HepG2 (cell line): Measurements from ENCODE around the gene CCDC18. TPM values are rescaled to one million over a fixed set of nuclear protein-coding genes. Genes with fewer than 3 reads are reported as not detected.

ENCODE experiments used
- CENPX ChIP-seq: sonication (generic); formaldehyde crosslinking; IDR thresholded peaks from 2 replicates; pipeline ENCODE4 v1.9.0; 2021; ENCODE audit warnings: mild to moderate bottlenecking, missing genetic modification reagents, moderate library complexity
- ELF4 ChIP-seq: sonication (generic); formaldehyde crosslinking; IDR thresholded peaks from 2 replicates; pipeline ENCODE4 v1.5.0; 2020; ENCODE audit warnings: missing genetic modification reagents, mild to moderate bottlenecking, moderate library complexity, borderline replicate concordance
- GZF1 ChIP-seq: sonication (generic); formaldehyde crosslinking; IDR thresholded peaks from 2 replicates; pipeline ENCODE4 v1.5.1; 2020; ENCODE audit warnings: mild to moderate bottlenecking, missing genetic modification reagents
- NFKB2 ChIP-seq: sonication (generic); formaldehyde crosslinking; IDR thresholded peaks from 2 replicates; pipeline ENCODE4 v1.4.0; 2020; ENCODE audit warnings: missing genetic modification reagents, borderline replicate concordance
- SP1 ChIP-seq, 2 experiments: fragments of 450-650 bp in 1 of 2; sonication (generic) in 1 of 2; formaldehyde crosslinking in 1 of 2; IDR thresholded peaks; 2 replicates each; pipeline versions ENCODE4 v1.4.0 to v1.6.1; 2016 to 2020; ENCODE audit warnings: missing genetic modification reagents in 1 of 2
- ZFAT ChIP-seq: sonication (generic); formaldehyde crosslinking; conservative IDR thresholded peaks from 2 replicates; pipeline ENCODE4 v1.8.1; 2023; ENCODE audit warnings: missing genetic modification reagents, inconsistent platforms
- ZMYM4 ChIP-seq: sonication (generic); formaldehyde crosslinking; IDR thresholded peaks from 2 replicates; pipeline ENCODE4 v1.8.1; 2023; ENCODE audit warnings: mild to moderate bottlenecking, missing genetic modification reagents
- ZNF225 ChIP-seq: sonication (generic); formaldehyde crosslinking; IDR thresholded peaks from 2 replicates; pipeline ENCODE4 v1.4.0; 2020; ENCODE audit warnings: mild to moderate bottlenecking, missing genetic modification reagents
- ZNF615 ChIP-seq: sonication (generic); formaldehyde crosslinking; IDR thresholded peaks from 2 replicates; pipeline ENCODE4 v1.5.0; 2020; ENCODE audit warnings: mild to moderate bottlenecking, missing genetic modification reagents, borderline replicate concordance
- ZNF839 ChIP-seq: sonication (generic); formaldehyde crosslinking; IDR thresholded peaks from 2 replicates; pipeline ENCODE4 v1.4.0; 2020; ENCODE audit warnings: missing genetic modification reagents, mild to moderate bottlenecking, borderline replicate concordance
- ZNF879 ChIP-seq: sonication (generic); formaldehyde crosslinking; IDR thresholded peaks from 2 replicates; pipeline ENCODE4 v1.8.1; 2023; ENCODE audit warnings: missing genetic modification reagents
- polyA plus RNA-seq, 8 experiments: library from polyadenylated mRNA; depleted of rRNA in 3 of 8; stranded (reverse) in 7 of 8; unstranded in 1 of 8; fragments of >200 nt; fragmentation: Illumina TruSeq in 4 of 8; extraction: Trizol in 4 of 8; gene quantifications; 2 replicates each; pipeline versions ENCODE4 v1.2.1 to v1.2.3, GENCODE V29; 2011 to 2016; ENCODE audit warnings: low read depth in 4 of 8, missing spikeins in 1 of 8, mixed read lengths in 1 of 8; ENCODE audit not compliant: insufficient read depth in 1 of 8
- total RNA-seq, 5 experiments: library from RNA; depleted of rRNA; stranded (reverse); fragments of >200 nt; fragmentation: Illumina TruSeq; extraction: Trizol; gene quantifications; 2 replicates each; pipeline ENCODE4 v1.2.3, GENCODE V29; 2016; ENCODE audit warnings: low read depth in 1 of 5
- TF ChIP-seq, protein P1 (sequence below): IDR thresholded peaks from 2 replicates; pipeline ENCODE4 v1.6.1; 2018; ENCODE audit warnings: missing genetic modification reagents, mild to moderate bottlenecking, missing compliant biosample characterization
- TF ChIP-seq, protein P2 (sequence below): sonication (generic); formaldehyde crosslinking; IDR thresholded peaks from 2 replicates; pipeline ENCODE4 v1.8.1; 2023; ENCODE audit warnings: mild to moderate bottlenecking, missing genetic modification reagents
- TF ChIP-seq, protein P3 (sequence below): sonication (generic); formaldehyde crosslinking; IDR thresholded peaks from 2 replicates; pipeline ENCODE4 v1.4.0; 2020; ENCODE audit warnings: missing genetic modification reagents, mild to moderate bottlenecking, borderline replicate concordance
- TF ChIP-seq, protein P4 (sequence below): sonication (generic); formaldehyde crosslinking; IDR thresholded peaks from 2 replicates; pipeline ENCODE4 v1.8.0; 2022; ENCODE audit warnings: mild to moderate bottlenecking, missing genetic modification reagents, moderate library complexity
- TF ChIP-seq, protein P5 (sequence below): sonication (generic); formaldehyde crosslinking; IDR thresholded peaks from 2 replicates; pipeline ENCODE4 v1.4.0; 2020; ENCODE audit warnings: missing genetic modification reagents
- TF ChIP-seq, protein P6 (sequence below): sonication (generic); formaldehyde crosslinking; IDR thresholded peaks from 2 replicates; pipeline ENCODE4 v1.9.0; 2022; ENCODE audit warnings: low read depth, missing genetic modification reagents
- TF ChIP-seq, protein P7 (sequence below): fragments of 450-650 bp; IDR thresholded peaks from 2 replicates; pipeline ENCODE4 v1.6.1; 2016

CCDC18 gene
- total and polyA plus RNA-seq, 2 of the 13 experiments (the other 11 are each of a cell fraction or from before 2014, with no cell fraction given), result 1.9 to 18.4 TPM

DNA sequence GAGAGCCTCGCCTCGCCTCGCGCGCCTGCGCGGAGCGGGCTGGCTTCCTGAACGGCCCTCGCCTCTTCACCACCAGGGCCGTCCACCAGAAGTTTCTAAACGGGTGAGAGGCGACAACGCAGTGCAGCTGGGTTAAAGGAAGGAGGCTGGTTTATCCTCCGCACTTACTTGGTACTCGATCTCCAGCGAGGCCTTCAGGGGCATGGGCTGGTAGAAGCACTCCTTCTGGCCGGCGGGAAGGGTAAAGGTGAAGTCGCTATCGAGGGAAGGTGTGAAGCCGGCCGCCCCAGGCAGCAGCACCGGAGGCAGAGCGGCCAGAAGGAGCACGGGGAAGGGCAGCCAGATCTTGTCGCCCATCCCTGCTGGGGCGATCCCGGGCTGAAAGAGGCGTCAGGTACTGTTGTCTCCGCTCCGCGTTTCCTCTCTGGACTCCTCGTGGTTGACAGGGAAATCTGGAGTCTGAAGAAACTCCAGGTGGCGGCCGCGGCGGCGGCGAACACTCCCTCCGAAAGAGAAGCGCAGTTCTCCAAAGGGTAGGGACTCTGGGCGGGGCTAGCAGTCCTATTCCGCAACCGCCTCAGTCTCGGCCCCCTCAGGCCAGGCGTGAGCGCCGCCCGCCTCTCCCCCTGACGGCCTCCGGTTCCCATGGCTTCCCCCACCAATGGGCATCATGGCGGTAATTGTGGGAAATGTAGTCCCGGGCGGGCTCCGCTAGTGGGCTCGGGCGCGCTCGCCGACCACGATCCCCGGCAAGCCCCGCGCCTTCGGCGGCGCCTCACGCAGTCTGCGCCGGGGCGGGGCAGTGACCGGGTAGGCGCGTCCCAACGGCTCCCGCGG, 420 bp upstream of the CCDC18 start, which contains the start of gene TMED5 (continued):
- TF ChIP-seq, protein P1, sequence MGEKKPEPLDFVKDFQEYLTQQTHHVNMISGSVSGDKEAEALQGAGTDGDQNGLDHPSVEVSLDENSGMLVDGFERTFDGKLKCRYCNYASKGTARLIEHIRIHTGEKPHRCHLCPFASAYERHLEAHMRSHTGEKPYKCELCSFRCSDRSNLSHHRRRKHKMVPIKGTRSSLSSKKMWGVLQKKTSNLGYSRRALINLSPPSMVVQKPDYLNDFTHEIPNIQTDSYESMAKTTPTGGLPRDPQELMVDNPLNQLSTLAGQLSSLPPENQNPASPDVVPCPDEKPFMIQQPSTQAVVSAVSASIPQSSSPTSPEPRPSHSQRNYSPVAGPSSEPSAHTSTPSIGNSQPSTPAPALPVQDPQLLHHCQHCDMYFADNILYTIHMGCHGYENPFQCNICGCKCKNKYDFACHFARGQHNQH (CRISPR knock-in tag), result peak; percentile 39; the same call in 1 of the 2 replicates
- peak; percentile 89; the same call in 1 of the 2 replicates for TF ChIP-seq NFKB2 (CRISPR knock-in tag)
- TF ChIP-seq, protein P2, sequence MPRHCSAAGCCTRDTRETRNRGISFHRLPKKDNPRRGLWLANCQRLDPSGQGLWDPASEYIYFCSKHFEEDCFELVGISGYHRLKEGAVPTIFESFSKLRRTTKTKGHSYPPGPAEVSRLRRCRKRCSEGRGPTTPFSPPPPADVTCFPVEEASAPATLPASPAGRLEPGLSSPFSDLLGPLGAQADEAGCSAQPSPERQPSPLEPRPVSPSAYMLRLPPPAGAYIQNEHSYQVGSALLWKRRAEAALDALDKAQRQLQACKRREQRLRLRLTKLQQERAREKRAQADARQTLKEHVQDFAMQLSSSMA (CRISPR knock-in tag), result peak; percentile 90; the same call in 1 of the 2 replicates
- TF ChIP-seq, protein P3, sequence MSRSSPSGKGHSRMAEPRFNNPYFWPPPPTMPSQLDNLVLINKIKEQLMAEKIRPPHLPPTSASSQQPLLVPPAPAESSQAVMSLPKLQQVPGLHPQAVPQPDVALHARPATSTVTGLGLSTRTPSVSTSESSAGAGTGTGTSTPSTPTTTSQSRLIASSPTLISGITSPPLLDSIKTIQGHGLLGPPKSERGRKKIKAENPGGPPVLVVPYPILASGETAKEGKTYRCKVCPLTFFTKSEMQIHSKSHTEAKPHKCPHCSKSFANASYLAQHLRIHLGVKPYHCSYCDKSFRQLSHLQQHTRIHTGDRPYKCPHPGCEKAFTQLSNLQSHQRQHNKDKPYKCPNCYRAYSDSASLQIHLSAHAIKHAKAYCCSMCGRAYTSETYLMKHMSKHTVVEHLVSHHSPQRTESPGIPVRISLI (CRISPR knock-in tag), result no peak
- TF ChIP-seq, protein P4, sequence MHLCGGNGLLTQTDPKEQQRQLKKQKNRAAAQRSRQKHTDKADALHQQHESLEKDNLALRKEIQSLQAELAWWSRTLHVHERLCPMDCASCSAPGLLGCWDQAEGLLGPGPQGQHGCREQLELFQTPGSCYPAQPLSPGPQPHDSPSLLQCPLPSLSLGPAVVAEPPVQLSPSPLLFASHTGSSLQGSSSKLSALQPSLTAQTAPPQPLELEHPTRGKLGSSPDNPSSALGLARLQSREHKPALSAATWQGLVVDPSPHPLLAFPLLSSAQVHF, result no peak; the same call in 1 of the 2 replicates
- TF ChIP-seq GZF1 (CRISPR knock-in tag), result peak; percentile 84; the same call in 1 of the 2 replicates
- peak; percentile 57; the same call in 1 of the 2 replicates for TF ChIP-seq ZFAT (CRISPR knock-in tag)
- TF ChIP-seq ZMYM4 (CRISPR knock-in tag), result peak; percentile 81
- TF ChIP-seq ZNF615, result no peak
- TF ChIP-seq, protein P5, sequence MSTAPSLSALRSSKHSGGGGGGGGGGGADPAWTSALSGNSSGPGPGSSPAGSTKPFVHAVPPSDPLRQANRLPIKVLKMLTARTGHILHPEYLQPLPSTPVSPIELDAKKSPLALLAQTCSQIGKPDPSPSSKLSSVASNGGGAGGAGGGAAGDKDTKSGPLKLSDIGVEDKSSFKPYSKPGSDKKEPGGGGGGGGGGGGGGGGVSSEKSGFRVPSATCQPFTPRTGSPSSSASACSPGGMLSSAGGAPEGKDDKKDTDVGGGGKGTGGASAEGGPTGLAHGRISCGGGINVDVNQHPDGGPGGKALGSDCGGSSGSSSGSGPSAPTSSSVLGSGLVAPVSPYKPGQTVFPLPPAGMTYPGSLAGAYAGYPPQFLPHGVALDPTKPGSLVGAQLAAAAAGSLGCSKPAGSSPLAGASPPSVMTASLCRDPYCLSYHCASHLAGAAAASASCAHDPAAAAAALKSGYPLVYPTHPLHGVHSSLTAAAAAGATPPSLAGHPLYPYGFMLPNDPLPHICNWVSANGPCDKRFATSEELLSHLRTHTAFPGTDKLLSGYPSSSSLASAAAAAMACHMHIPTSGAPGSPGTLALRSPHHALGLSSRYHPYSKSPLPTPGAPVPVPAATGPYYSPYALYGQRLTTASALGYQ (CRISPR knock-in tag), result no peak; the same call in none of the 2 replicates
- peak; percentile 71; the same call in 1 of the 2 replicates for TF ChIP-seq ZNF879 (CRISPR knock-in tag)
- peak; percentile 95 for TF ChIP-seq ZNF225
- TF ChIP-seq, protein P6, sequence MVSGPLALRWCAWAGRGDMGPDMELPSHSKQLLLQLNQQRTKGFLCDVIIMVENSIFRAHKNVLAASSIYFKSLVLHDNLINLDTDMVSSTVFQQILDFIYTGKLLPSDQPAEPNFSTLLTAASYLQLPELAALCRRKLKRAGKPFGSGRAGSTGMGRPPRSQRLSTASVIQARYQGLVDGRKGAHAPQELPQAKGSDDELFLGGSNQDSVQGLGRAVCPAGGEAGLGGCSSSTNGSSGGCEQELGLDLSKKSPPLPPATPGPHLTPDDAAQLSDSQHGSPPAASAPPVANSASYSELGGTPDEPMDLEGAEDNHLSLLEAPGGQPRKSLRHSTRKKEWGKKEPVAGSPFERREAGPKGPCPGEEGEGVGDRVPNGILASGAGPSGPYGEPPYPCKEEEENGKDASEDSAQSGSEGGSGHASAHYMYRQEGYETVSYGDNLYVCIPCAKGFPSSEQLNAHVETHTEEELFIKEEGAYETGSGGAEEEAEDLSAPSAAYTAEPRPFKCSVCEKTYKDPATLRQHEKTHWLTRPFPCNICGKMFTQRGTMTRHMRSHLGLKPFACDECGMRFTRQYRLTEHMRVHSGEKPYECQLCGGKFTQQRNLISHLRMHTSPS (CRISPR knock-in tag), result no peak; the same call in 1 of the 2 replicates
- TF ChIP-seq ELF4 (CRISPR knock-in tag), result 0 out of 2 replicates have a peak, but pooled peaks have one; percentile 82
- no peak for TF ChIP-seq CENPX (CRISPR knock-in tag)
- TF ChIP-seq ZNF839 (CRISPR knock-in tag), result peak; percentile 69; the same call in 1 of the 2 replicates
- TF ChIP-seq SP1 (IDR thresholded peaks at IDR 0.05), result no peak
- TF ChIP-seq SP1 (CRISPR knock-in tag; IDR thresholded peaks at IDR 0.05), result peak; percentile 65
- TF ChIP-seq, protein P7, sequence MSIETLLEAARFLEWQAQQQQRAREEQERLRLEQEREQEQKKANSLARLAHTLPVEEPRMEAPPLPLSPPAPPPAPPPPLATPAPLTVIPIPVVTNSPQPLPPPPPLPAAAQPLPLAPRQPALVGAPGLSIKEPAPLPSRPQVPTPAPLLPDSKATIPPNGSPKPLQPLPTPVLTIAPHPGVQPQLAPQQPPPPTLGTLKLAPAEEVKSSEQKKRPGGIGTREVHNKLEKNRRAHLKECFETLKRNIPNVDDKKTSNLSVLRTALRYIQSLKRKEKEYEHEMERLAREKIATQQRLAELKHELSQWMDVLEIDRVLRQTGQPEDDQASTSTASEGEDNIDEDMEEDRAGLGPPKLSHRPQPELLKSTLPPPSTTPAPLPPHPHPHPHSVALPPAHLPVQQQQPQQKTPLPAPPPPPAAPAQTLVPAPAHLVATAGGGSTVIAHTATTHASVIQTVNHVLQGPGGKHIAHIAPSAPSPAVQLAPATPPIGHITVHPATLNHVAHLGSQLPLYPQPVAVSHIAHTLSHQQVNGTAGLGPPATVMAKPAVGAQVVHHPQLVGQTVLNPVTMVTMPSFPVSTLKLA, result peak; percentile 52; the same call in 1 of the 2 replicates
